HG02884 (cell line): ENCODE measurements around the gene SARNP.
"Not testable (repeated sequence)": the region's sequence is repeated elsewhere in the genome, so short reads cannot be mapped to it uniquely, and the experiment has no call there.

Experiments
- ATAC-seq: cut with Tn5 transposase; IDR thresholded peaks from one replicate; pipeline ENCODE4 v1.9.1; 2021; ENCODE audit warnings: mild to moderate bottlenecking, moderate library complexity; ENCODE audit not compliant: unreplicated experiment

Gene SARNP

GRCh38 chr12:55839345-55840140, 22.0 kb upstream of the SARNP start:
- ATAC-seq: no peak

GRCh38 chr12:55838361-55838760, 20.8 kb upstream of the SARNP start:
- no peak for ATAC-seq

- ATAC-seq: not testable (repeated sequence)
These were observed 16.9 kb upstream of the SARNP start for GRCh38 chr12:55834400-55834799.

- ATAC-seq: no peak
These were observed 15.5 kb upstream of the SARNP start for GRCh38 chr12:55833056-55833455.

GRCh38 chr12:55831447-55831815, 13.9 kb upstream of the SARNP start:
- ATAC-seq: no peak

GRCh38 chr12:55830601-55831446, 13.3 kb upstream of the SARNP start:
- ATAC-seq: no peak

- ATAC-seq: peak; percentile 19
These were observed 12.6 kb upstream of the SARNP start for GRCh38 chr12:55829967-55830600.

GRCh38 chr12:55828357-55828756, 10.8 kb upstream of the SARNP start:
- ATAC-seq: no peak

GRCh38 chr12:55827806-55828205, 10.3 kb upstream of the SARNP start:
- ATAC-seq: no peak

GRCh38 chr12:55824726-55825125, 7.2 kb upstream of the SARNP start:
- no peak for ATAC-seq

- ATAC-seq: no peak
These were observed 5.9 kb upstream of the SARNP start for GRCh38 chr12:55823419-55823818.

GRCh38 chr12:55822228-55822627, 4.7 kb upstream of the SARNP start:
- no peak for ATAC-seq

- no peak for ATAC-seq
These were observed 3.2 kb upstream of the SARNP start for GRCh38 chr12:55820679-55821078.

GRCh38 chr12:55818886-55819285, 1.4 kb upstream of the SARNP start:
- ATAC-seq: no peak

GRCh38 chr12:55818140-55818728, 710 bp upstream of the SARNP start:
- peak; percentile 21 for ATAC-seq

- ATAC-seq: no peak
These were observed 611 bp downstream of the SARNP start for GRCh38 chr12:55816881-55817344.

GRCh38 chr12:55815473-55815872, 2.1 kb downstream of the SARNP start:
- ATAC-seq: no peak

GRCh38 chr12:55814257-55814656, 3.3 kb downstream of the SARNP start:
- ATAC-seq: no peak

GRCh38 chr12:55812088-55812487, 5.4 kb downstream of the SARNP start:
- ATAC-seq: no peak

GRCh38 chr12:55809274-55809673, 8.2 kb downstream of the SARNP start:
- ATAC-seq: no peak

GRCh38 chr12:55806982-55807381, 10.5 kb downstream of the SARNP start:
- no peak for ATAC-seq
